Measurements from ENCODE around the gene EPHA2. TPM values are rescaled to one million over a fixed set of nuclear protein-coding genes. Genes with fewer than 3 reads are reported as not detected.

EPHA2 gene
- total RNA-seq (21.1 and 24.6 TPM in 2 replicates), polyA plus RNA-seq (9.8 and 22.6 TPM in 2 replicates), polyA minus RNA-seq (ENCODE audit: low replicate concordance) (46.5 and 99.3 TPM in 2 replicates)
- 11.0 and 26.4 TPM in 2 replicates for polyA plus RNA-seq (2012)

DNA sequence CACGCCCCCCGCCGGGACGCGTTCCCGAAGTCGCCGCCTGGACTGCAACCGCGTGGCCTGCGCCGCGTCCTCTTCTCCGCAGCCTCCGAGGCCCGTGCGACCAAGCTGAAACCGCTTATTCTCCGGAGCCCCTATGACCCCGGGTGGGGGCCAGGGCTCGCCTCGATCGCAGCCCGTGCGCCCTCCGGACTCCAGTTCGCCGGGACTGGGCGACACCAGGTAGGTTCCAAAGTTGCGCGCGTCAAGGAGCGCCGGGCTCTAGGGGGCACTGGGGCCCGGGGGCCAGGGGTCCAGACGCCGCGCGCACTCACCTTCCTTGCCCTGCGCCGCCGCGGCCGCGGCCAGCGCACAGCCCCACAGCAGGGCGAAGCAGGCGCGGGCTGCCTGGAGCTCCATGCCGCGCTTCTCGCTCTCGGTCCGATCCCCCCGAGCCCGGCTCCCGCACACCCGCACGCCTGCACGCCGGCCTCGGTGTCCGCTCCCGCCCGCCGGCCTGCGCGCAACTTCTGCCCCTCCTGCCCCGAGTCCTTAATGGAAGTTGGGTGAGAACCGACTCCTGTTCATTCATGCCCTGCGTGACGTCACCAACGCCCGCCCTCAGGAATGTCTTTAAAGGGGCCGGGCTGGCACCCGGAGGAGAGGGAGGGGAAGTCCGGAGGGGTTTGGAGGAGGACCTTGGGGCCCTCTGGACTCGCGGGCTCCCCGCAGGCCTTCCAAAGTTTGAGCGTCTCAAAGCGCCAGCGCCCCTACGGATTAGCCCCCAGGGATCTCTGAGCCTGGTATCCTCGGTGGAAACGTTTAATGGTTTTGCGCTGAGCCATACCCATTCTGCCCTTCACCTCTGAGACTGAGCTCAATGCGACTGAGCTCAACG lies at the start of gene EPHA2:
Gene EPHA2 (minus strand): TSS at position 533 of the 874 bp plus-strand sequence. CDS start 137 bp downstream, at position 396.
- TF ChIP-seq EZH2 (IDR thresholded peaks at IDR 0.05; ENCODE audit: low read length, missing control alignments), result no peak
- TF ChIP-seq, protein P1, sequence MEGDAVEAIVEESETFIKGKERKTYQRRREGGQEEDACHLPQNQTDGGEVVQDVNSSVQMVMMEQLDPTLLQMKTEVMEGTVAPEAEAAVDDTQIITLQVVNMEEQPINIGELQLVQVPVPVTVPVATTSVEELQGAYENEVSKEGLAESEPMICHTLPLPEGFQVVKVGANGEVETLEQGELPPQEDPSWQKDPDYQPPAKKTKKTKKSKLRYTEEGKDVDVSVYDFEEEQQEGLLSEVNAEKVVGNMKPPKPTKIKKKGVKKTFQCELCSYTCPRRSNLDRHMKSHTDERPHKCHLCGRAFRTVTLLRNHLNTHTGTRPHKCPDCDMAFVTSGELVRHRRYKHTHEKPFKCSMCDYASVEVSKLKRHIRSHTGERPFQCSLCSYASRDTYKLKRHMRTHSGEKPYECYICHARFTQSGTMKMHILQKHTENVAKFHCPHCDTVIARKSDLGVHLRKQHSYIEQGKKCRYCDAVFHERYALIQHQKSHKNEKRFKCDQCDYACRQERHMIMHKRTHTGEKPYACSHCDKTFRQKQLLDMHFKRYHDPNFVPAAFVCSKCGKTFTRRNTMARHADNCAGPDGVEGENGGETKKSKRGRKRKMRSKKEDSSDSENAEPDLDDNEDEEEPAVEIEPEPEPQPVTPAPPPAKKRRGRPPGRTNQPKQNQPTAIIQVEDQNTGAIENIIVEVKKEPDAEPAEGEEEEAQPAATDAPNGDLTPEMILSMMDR (conservative IDR thresholded peaks at IDR 0.05 in 1 of 2, IDR thresholded peaks at IDR 0.05 in 1 of 2; ENCODE audit: low read depth in 1 of 2, low read length in 2 of 2), result no peak
- peak within 1 kb of the TSS; percentile 74 to 80 (median 76) for H3K4me3 ChIP-seq (replicated peaks in 1 of 4; ENCODE audit: control extremely low read depth in 1 of 4, insufficient read depth in 1 of 4, low read depth in 3 of 4, low read length in 4 of 4)
- no peaks in the 10 kb centered on the region for H3K36me3 ChIP-seq (ENCODE audit: control insufficient read depth, insufficient read depth, low read length)
- H2AFZ ChIP-seq (ENCODE audit: low read length), result peak within 1 kb of the TSS; percentile 39
- H3K79me2 ChIP-seq (ENCODE audit: control insufficient read depth, insufficient read depth, low read length), result peaks cover 48% of the 10 kb centered on the region
- H3K4me2 ChIP-seq (ENCODE audit: extremely low read depth, insufficient read depth, low read length), result peak within 1 kb of the TSS; percentile 79
- no peaks in the 10 kb centered on the region for H3K27me3 ChIP-seq (ENCODE audit: control insufficient read depth, insufficient read depth, low read length)
- H4K20me1 ChIP-seq (ENCODE audit: control insufficient read depth, extremely low read depth, insufficient read depth, low read length), result no peaks in the 10 kb centered on the region
- peak within 1 kb of the TSS; percentile 70 for H3K27ac ChIP-seq (ENCODE audit: insufficient read depth, low read length)
- peaks cover 32% of the 10 kb centered on the region for H3K4me1 ChIP-seq (ENCODE audit: control insufficient read depth, extremely low read depth, insufficient read depth, low read length)
- H3K9ac ChIP-seq (ENCODE audit: insufficient read depth, low read length), result peak within 1 kb of the TSS; percentile 79
- no peaks in the 10 kb centered on the region for H3K9me3 ChIP-seq (ENCODE audit: control insufficient read depth, insufficient read depth, low read depth, low read length)
- peak; percentile 83 to 92 for DNase-seq (ENCODE audit: low read depth in 2 of 2)

DNA sequence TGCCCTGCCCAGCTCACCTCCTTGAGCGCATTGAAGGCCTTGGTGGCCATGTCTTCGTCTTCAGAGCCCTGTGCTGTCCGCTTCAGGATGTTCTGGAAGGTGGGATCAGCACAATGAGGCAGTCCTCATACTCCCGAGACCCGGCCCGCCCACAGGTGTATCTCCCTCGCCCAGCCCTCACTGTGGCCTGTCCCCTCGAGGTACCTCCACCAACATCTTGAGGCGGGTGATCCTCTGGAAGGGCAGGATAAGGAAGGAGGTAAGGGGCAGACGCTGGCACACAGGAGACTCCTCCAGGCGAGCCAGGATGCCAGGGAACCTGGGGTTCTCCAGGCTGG lies 49.4 kb upstream of the EPHA2 start:
- H3K79me2 ChIP-seq (ENCODE audit: control insufficient read depth, insufficient read depth, low read length), result no peaks in the 10 kb centered on the region

More for the DNA sequence above, 49.4 kb upstream of the EPHA2 start:
- no peak for TF ChIP-seq EZH2 (IDR thresholded peaks at IDR 0.05; ENCODE audit: low read length, missing control alignments)
- TF ChIP-seq, protein P1 (conservative IDR thresholded peaks at IDR 0.05 in 1 of 2, IDR thresholded peaks at IDR 0.05 in 1 of 2; ENCODE audit: low read depth in 1 of 2, low read length in 2 of 2), result no peak
- Histone ChIP-seq H3K27ac (ENCODE audit: insufficient read depth, low read length) (no peak overlapping the region), H3K4me1 (ENCODE audit: control insufficient read depth, extremely low read depth, insufficient read depth, low read length) (peaks cover 6% of the 10 kb centered on the region), H3K36me3 (ENCODE audit: control insufficient read depth, insufficient read depth, low read length) (no peaks in the 10 kb centered on the region), H3K9me3 (ENCODE audit: control insufficient read depth, insufficient read depth, low read depth, low read length) (no peaks in the 10 kb centered on the region), H2AFZ (ENCODE audit: low read length) (no peak overlapping the region), H4K20me1 (ENCODE audit: control insufficient read depth, extremely low read depth, insufficient read depth, low read length) (no peaks in the 10 kb centered on the region), H3K4me3 (replicated peaks in 1 of 4; ENCODE audit: control extremely low read depth in 1 of 4, insufficient read depth in 1 of 4, low read depth in 3 of 4, low read length in 4 of 4) (no peak overlapping the region), H3K9ac (ENCODE audit: insufficient read depth, low read length) (no peak overlapping the region), H3K4me2 (ENCODE audit: extremely low read depth, insufficient read depth, low read length) (no peak overlapping the region), H3K27me3 (ENCODE audit: control insufficient read depth, insufficient read depth, low read length) (no peaks in the 10 kb centered on the region)
- DNase-seq (ENCODE audit: low read depth in 2 of 2), result no peak

Measured in fibroblast of lung (primary cell).